Glomerular endothelial cell (primary cell): Measurements from ENCODE around the gene RCN1. TPM values are rescaled to one million over a fixed set of nuclear protein-coding genes. Genes with fewer than 3 reads are reported as not detected.

ENCODE experiments used
- DNase-seq: peaks from one replicate; pipeline ENCODE4 v3.0.0-alpha.2; 2011; ENCODE audit warnings: low read depth, low spot score; ENCODE audit errors: extremely low read depth
- total RNA-seq: library from RNA; depleted of rRNA; stranded (reverse); fragments of >200 nt; gene quantifications from 2 replicates; pipeline ENCODE4 v1.2.3, GENCODE V29; 2015

Gene RCN1
- total RNA-seq, 1 donor from 2014 or later: 333 TPM

DNA sequence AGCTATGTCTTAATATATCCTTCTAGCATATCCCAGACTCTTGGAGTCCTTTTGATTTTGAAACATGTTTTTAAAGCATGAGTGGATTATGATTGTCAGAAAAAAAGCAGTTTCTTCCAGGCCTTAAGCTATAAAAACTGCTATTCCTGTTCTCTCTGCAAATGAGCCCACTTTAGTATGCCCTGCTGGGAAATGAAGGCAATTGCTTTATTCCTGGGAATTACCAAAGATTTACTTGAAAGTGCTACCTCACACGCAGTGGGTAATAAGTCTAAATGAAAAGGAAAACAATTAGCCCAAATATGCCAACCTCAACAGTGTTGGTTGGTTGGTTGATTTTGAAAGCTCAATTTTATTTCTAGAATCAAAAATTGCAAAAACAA is 17.2 kb upstream of the RCN1 start:
- no peak for DNase-seq

- DNase-seq: no peak
These were observed 11.3 kb upstream of the RCN1 start for GRCh38 chr11:32079553-32079952.

DNA sequence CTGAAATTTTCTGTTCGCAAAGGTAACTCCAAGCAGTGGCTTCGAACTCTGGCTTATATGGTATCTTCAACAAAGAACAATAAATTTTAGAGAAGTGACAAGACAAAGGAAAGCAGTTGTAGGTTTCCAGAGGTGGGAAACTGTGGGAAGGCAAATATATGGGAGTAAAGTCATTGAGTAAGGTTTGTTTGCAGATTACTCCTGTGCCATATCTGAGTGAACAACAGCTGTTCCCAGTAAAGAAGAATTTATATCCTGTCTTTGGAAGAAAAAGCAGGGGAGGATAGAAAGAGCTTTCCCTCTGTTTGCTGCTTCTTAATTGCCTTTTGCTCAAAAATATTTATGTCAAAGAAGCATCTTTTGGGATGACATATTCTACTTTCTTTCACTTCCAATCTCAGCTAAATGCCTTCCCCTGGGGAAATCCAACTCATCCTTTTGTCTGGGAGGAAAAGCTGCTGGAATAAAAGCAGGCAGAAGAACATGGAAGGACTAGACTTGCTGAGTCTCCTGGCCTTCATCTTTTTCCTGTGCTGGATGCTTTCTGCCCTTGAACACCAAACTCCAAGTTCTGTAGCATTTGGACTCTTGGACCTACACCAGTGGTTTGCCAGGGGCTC is 10.4 kb upstream of the RCN1 start:
- DNase-seq: no peak

DNA sequence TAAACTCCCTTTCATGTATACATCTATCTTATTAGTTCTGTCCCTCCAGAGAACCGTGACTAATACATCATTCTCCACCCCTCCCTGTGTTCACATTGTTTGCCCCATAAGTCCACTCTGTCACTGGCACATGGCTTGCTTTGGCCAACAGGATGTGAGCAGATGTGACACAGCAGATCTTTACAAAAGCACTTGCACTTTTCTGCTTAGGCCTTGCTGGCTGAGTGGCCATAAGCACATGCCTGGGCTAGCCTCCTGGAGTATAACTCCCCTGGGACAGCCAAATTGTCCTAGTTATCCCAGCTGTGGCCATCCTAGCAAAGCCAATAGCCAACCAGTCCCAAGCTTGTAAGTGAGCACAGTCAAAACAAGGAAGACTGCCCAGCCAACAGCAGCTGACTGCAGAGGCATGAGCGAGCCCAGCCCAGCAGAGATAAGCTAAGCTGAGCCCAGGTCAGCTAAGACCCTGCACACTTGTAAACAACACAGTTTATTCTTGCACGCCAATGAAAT is 9.7 kb upstream of the RCN1 start:
- DNase-seq: no peak

- DNase-seq: no peak
These were observed 9.0 kb upstream of the RCN1 start for GRCh38 chr11:32081901-32082300.

DNA sequence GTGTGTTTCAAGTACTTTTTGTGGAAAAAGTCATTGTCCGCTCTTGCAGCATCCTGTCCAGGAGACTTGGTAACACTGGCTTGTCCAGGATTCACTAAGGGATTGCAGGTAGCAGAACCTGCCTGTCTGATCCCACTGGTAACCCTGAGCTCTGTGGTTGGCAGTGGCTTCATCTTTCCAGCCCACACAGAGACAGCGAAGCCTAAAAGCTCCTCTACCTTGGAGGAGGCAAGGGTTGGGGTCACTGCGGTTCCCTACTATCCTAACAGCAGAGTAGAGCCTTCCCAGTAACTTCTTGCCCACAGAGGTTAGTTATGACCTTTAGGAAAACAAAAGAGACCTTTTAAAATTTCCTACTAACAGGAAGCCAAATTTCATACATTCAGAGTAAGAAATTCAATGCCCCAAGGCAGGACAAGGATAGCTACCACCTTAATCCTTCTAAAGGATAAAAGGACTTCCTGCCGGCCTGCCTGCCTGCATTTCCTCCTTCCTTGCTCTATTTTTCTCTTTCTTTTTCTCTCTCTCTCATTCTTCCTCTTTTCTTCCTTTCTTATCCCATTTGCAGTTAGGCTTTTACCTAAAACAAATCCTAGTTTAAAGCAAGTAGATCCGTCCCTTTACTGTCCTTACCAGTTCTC is 8.4 kb upstream of the RCN1 start:
- DNase-seq: no peak

DNA sequence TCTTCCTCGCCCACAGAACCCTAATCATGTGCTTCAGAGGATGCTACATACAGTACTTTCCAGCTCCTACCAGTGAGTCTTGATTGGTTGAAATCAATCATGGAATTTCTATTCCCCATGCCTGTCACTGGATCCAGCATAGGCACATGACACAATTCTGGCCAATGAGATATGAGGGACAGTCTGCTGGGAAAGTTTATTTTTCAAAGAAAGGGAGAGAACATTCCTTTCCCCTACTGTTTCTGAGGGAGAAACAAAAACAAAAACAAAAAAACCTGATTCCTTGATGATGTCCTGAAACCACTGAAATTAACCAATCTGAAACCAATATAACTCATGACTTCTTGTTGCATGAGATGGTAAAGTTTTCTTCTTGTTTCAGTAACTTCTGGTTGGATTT is 3.3 kb upstream of the RCN1 start:
- no peak for DNase-seq

GRCh38 chr11:32088117-32088941 is 2.5 kb upstream of the RCN1 start:
- peak; percentile 85 for DNase-seq

DNA sequence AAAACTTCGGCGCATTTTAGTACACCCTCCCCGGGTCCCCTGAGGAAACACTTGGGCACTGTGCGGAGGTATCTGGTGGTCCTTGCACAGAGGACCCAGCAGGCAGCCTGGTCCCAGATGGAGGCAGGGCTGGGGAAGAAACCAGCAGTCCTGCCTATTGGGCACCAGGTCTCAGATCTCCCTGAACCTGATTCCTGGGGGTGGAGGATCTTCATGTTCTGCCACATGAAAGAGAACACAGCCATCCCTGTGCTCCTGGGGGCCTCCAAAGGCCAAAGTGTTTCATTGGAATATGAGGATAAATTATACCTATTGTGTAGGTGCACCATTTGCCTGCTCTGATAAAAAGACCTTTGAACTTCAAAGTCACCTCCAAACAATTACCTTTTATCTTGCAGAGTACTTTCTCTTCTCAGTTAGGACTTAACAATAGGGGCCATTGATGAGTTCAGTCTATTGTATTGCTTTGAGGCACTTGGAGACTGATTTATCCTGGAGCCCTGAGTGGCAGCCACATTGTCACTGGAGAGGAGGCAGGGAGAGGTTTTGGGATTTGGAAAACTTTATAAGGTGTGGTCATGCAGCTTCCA is 1.8 kb downstream of the RCN1 start:
- no peak for DNase-seq

DNA sequence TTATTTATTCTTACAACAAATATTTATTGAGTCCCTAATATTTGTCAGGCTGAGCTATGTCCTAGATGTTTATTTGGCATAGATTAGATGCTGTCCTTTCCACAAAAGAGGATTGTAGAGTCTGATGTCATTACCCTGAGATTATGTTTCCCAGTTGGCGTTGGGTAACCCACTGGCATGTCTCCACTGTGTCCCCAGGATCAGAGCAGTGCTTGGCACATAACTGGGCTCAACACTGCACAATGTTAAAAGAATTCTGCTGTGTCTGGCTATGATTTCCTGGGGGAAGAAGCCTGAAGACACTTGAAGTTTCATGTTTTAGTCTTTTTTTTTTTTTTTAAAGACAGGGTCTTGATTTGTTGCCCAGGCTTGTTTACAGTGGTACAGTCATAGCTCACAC is 4.0 kb downstream of the RCN1 start:
- no peak for DNase-seq

GRCh38 chr11:32098142-32098903 is 7.4 kb downstream of the RCN1 start:
- no peak for DNase-seq

DNA sequence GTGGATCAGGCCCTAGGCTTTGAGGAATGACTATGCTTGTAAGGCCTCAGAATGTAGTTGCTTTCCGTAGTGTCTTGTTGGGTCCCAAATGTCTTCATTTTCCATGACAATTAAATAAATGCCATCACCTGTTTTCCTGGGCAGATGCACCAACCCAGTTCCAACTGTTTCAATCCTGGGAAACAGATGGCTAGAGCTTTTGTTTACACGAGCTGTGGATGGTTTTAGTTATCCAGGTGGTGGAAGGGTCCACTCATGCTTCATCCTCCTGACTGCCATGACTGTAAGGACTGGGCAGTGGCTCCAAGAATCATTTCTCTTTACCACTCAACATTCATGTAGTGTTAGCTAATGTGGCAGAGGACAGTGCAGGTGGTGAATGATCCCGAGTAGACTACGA is 8.6 kb downstream of the RCN1 start:
- no peak for DNase-seq

DNA sequence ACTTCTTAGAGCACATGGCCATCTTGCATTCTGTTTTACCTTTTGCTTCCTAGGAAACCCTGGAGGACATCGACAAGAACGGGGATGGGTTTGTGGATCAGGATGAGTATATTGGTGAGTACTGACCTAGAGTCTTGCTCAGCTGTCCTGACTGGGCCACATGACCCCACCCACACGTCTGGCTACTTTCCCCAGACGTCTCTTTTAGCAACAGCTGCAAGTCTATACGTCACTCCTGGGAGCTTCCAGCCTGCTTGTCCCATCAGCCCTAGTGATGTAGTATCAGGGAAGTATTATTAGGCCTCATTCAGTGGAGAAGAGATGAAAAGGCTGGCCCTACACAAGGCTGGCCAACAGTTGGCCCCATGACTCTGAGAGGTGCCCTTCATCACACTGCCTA is 9.6 kb downstream of the RCN1 start:
- no peak for DNase-seq

DNA sequence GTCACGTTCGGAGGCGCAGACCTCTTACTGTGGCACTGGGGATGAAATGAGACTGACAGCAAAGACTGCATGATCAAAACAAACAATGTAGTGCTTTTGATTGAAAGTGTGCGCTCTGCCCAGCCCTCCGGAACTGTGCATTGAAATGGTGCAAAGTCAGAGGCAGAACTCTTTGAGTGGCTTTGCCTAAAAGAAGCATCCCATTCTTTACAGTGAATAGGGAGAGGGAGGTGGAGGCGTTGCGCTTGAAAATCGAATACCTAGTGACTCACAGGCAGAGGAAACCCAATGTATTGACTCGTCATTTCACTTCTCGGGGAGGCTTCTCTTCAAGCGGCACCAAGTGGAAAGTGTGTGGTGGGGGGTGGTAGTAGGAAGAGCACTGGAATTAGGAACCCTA is 10.9 kb downstream of the RCN1 start:
- DNase-seq: no peak

- peak; percentile 39 for DNase-seq
These were observed 12.3 kb downstream of the RCN1 start for GRCh38 chr11:32103121-32103719.

DNA sequence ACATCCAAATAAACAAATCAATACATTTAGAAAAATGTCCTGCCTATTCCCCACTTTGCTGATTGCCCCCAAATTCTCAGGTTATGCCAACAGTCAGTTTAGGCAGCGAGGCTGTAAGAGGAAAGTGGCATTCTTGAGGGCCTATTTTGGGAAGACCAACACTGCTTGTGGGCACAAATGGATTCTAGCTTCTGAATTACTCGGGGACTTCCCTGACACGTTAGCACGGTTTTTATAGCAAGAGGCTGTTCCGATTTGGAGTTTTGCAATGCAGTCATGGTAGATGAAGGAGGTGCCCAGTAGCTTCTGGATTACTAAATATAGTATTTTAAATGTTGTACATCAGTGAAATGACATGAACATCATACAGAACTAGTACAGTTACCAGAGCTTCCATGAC is 13.1 kb downstream of the RCN1 start:
- DNase-seq: no peak

GRCh38 chr11:32105871-32106560 is 15.1 kb downstream of the RCN1 start:
- no peak for DNase-seq

- DNase-seq: no peak
These were observed 16.8 kb downstream of the RCN1 start for GRCh38 chr11:32107647-32108046.

- DNase-seq: no peak
These were observed 17.7 kb downstream of the RCN1 start for GRCh38 chr11:32108576-32108975.

GRCh38 chr11:32109138-32109537 is 18.3 kb downstream of the RCN1 start:
- no peak for DNase-seq
